ACC112 (cell line): ENCODE data around the gene IRF1.

Source experiments
- H2AFZ ChIP-seq: fragments of 200-600 bp; sonication (generic); one replicate; pipeline ENCODE4 v1.6.0; 2017; ENCODE audit warnings: antibody characterized with exemption, low read length; ENCODE audit not compliant: unreplicated experiment
- H3K27ac ChIP-seq: fragments of 200-600 bp; sonication (generic); 2 replicates; pipeline ENCODE4 v1.5.1; 2014; ENCODE audit warnings: low read depth, mild to moderate bottlenecking, antibody characterized with exemption, low read length, moderate library complexity
- H3K27me3 ChIP-seq: fragments of 200-600 bp; sonication (generic); 2 replicates; pipeline ENCODE4 v1.6.1; 2014; ENCODE audit warnings: mild to moderate bottlenecking, antibody characterized with exemption, low read length, moderate library complexity, mixed read lengths; ENCODE audit not compliant: insufficient read depth
- H3K36me3 ChIP-seq: fragments of 200-600 bp; sonication (generic); 2 replicates; pipeline ENCODE4 v1.6.1; 2016; ENCODE audit warnings: mild to moderate bottlenecking, antibody characterized with exemption, low read length, moderate library complexity, mixed read lengths; ENCODE audit not compliant: insufficient read depth
- H3K4me1 ChIP-seq: fragments of 200-600 bp; sonication (generic); one replicate; pipeline ENCODE4 v1.6.1; 2016; ENCODE audit warnings: low read length, mixed read lengths; ENCODE audit not compliant: insufficient read depth, unreplicated experiment, control insufficient read depth
- H3K4me3 ChIP-seq: fragments of 200-600 bp; sonication (generic); 2 replicates; pipeline ENCODE4 v1.5.1; 2014; ENCODE audit warnings: mild to moderate bottlenecking, low read depth, low read length
- H3K79me2 ChIP-seq: fragments of 200-600 bp; sonication (generic); one replicate; pipeline ENCODE4 v1.6.0; 2016; ENCODE audit warnings: low read length; ENCODE audit not compliant: control insufficient read depth, unreplicated experiment, insufficient read depth

The IRF1 gene

GRCh38 chr5:132459031-132459982 is 31.3 kb downstream of the IRF1 start:
- Histone ChIP-seq H3K4me3 (no peak overlapping the region), H3K4me1 (peaks cover 64% of the 10 kb centered on the region), H3K27me3 (no peaks in the 10 kb centered on the region), H3K27ac (peak overlapping the region; percentile 80), H3K36me3 (no peaks in the 10 kb centered on the region), H2AFZ (no peak overlapping the region), H3K79me2 (no peaks in the 10 kb centered on the region)

- no peaks in the 10 kb centered on the region for H3K79me2 ChIP-seq
- H3K36me3 ChIP-seq = peaks cover 2% of the 10 kb centered on the region; the same call in 1 of the 2 replicates
- no peaks in the 10 kb centered on the region for H3K27me3 ChIP-seq
- peak overlapping the region; percentile 80 for H3K27ac ChIP-seq
- H3K4me1 ChIP-seq = peaks cover 57% of the 10 kb centered on the region
- no peak overlapping the region for H3K4me3 ChIP-seq
- no peak overlapping the region for H2AFZ ChIP-seq
Measured at GRCh38 chr5:132458651-132459030, 31.9 kb downstream of the IRF1 start.

- Histone ChIP-seq H3K4me1 (peaks cover 55% of the 10 kb centered on the region), H3K36me3 (peaks cover 5% of the 10 kb centered on the region; the same call in 1 of the 2 replicates), H3K27ac (peak overlapping the region; percentile 80), H2AFZ (no peak overlapping the region), H3K4me3 (no peak overlapping the region), H3K27me3 (no peaks in the 10 kb centered on the region), H3K79me2 (no peaks in the 10 kb centered on the region)
Measured at GRCh38 chr5:132458226-132458560, 32.4 kb downstream of the IRF1 start.

- Histone ChIP-seq H3K27me3 (no peaks in the 10 kb centered on the region), H2AFZ (no peak overlapping the region), H3K4me1 (peaks cover 55% of the 10 kb centered on the region), H3K36me3 (peaks cover 8% of the 10 kb centered on the region; the same call in 1 of the 2 replicates), H3K79me2 (no peaks in the 10 kb centered on the region), H3K27ac (peak overlapping the region; percentile 80), H3K4me3 (no peak overlapping the region)
Measured at GRCh38 chr5:132457371-132458225, 33.0 kb downstream of the IRF1 start.

GRCh38 chr5:132456987-132457361 is 33.6 kb downstream of the IRF1 start:
- Histone ChIP-seq H3K79me2 (no peaks in the 10 kb centered on the region), H3K27me3 (no peaks in the 10 kb centered on the region), H3K4me3 (no peak overlapping the region), H2AFZ (no peak overlapping the region), H3K4me1 (peaks cover 55% of the 10 kb centered on the region), H3K36me3 (peaks cover 10% of the 10 kb centered on the region; the same call in 1 of the 2 replicates), H3K27ac (peak overlapping the region; percentile 80)

GRCh38 chr5:132456296-132456986 is 34.1 kb downstream of the IRF1 start:
- Histone ChIP-seq H2AFZ (no peak overlapping the region), H3K27me3 (no peaks in the 10 kb centered on the region), H3K36me3 (peaks cover 10% of the 10 kb centered on the region; the same call in 1 of the 2 replicates), H3K27ac (peak overlapping the region; percentile 80), H3K4me1 (peaks cover 55% of the 10 kb centered on the region), H3K79me2 (no peaks in the 10 kb centered on the region), H3K4me3 (no peak overlapping the region)

GRCh38 chr5:132455614-132456115 is 34.9 kb downstream of the IRF1 start:
- Histone ChIP-seq H3K27me3 (no peaks in the 10 kb centered on the region), H3K36me3 (peaks cover 10% of the 10 kb centered on the region; the same call in 1 of the 2 replicates), H3K79me2 (no peaks in the 10 kb centered on the region), H2AFZ (no peak overlapping the region), H3K4me1 (peaks cover 58% of the 10 kb centered on the region), H3K4me3 (no peak overlapping the region), H3K27ac (peak overlapping the region; percentile 80)

GRCh38 chr5:132454361-132454760 is 36.2 kb downstream of the IRF1 start:
- peaks cover 46% of the 10 kb centered on the region for H3K4me1 ChIP-seq
- H3K27ac ChIP-seq = no peak overlapping the region
- H3K36me3 ChIP-seq = peaks cover 12% of the 10 kb centered on the region; the same call in 1 of the 2 replicates

GRCh38 chr5:132451387-132451786 is 39.2 kb downstream of the IRF1 start:
- no peaks in the 10 kb centered on the region for H3K79me2 ChIP-seq
- no peak overlapping the region for H2AFZ ChIP-seq
- peaks cover 24% of the 10 kb centered on the region for H3K4me1 ChIP-seq
- no peak overlapping the region for H3K4me3 ChIP-seq
- H3K27me3 ChIP-seq = no peaks in the 10 kb centered on the region
- no peak overlapping the region for H3K27ac ChIP-seq
- peaks cover 13% of the 10 kb centered on the region; the same call in 1 of the 2 replicates for H3K36me3 ChIP-seq

More at GRCh38 chr5:132454361-132454760, 36.2 kb downstream of the IRF1 start:
- H3K27me3 ChIP-seq = no peaks in the 10 kb centered on the region
- H3K4me3 ChIP-seq = no peak overlapping the region
- H2AFZ ChIP-seq = no peak overlapping the region
- no peaks in the 10 kb centered on the region for H3K79me2 ChIP-seq

- Histone ChIP-seq H3K79me2 (no peaks in the 10 kb centered on the region), H2AFZ (no peak overlapping the region), H3K4me3 (no peak overlapping the region), H3K27me3 (no peaks in the 10 kb centered on the region), H3K27ac (no peak overlapping the region), H3K4me1 (peaks cover 23% of the 10 kb centered on the region), H3K36me3 (peaks cover 13% of the 10 kb centered on the region; the same call in 1 of the 2 replicates)
Measured at GRCh38 chr5:132449060-132449459, 41.5 kb downstream of the IRF1 start.
